Measurements from ENCODE around the gene HES5.

DNA sequence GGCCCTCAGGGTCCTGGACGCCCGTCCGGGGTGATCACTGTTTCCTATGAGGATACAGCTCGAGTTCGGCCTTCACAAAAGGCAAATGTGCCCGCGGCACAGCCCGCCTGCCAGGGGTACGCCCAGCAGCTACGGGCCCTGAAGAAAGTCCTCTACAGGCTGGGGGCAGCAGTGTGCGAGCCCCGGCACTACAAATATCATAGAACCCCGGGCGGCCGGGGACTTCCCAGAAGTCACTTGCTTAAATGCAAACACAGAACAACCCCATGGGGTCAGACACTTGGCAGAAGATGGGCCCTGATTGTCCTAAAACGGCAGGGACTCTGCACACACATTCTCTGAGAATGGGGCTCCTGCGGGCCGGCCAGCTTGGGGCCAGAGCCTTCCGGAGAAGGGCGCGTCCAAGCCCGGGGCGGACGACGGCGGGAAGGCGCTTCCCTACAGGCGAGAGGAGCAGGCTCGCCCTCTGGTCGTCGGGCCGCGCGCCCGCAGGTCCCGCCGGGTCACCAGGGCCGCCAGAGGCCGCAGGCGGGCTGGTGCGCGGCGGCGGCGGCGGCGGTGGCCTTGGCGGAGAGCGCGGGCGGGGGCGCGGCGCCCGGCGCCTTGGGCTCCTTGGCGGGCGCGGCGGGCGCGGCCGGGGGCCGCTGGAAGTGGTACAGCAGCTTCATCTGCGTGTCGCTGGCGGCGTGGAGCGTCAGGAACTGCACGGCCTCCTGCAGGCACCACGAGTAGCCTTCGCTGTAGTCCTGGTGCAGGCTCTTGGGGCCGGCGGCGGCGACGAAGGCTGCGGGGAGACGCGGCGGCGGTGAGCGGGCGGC is 888 bp downstream of the HES5 start:
- TF ChIP-seq SP1 (IDR thresholded peaks at IDR 0.05), result no peak
- no peak for TF ChIP-seq ELF4 (IDR thresholded peaks at IDR 0.05)
- no peak for TF ChIP-seq LEF1 (IDR thresholded peaks at IDR 0.05; ENCODE audit: borderline replicate concordance)
- no peak for TF ChIP-seq FOXK2 (IDR thresholded peaks at IDR 0.05)
- TF ChIP-seq ARNT (IDR thresholded peaks at IDR 0.05), result no peak
- TF ChIP-seq L3MBTL2 (conservative IDR thresholded peaks at IDR 0.05), result no peak
- no peak for TF ChIP-seq BHLHE40 (IDR thresholded peaks at IDR 0.05; ENCODE audit: borderline replicate concordance)
- TF ChIP-seq FOXA1 (IDR thresholded peaks at IDR 0.05), result no peak
- no peak for TF ChIP-seq NFRKB (IDR thresholded peaks at IDR 0.05)
